ENCODE data around the gene ATP6V0A1.

The ATP6V0A1 gene

GRCh38 chr17:42460371-42460770, 1.7 kb downstream of the ATP6V0A1 start:
- POLR2A ChIA-PET: interaction anchor here (0.7 kb wide), 1 partner anchor 78 kb away, joined by 3 read pairs; no protein-coding TSS in a partner anchor
- Histone ChIP-seq H3K27ac (ENCODE audit: insufficient read depth in 1 of 2, low read depth in 1 of 2, low read length in 2 of 2, poor library complexity in 1 of 2, severe bottlenecking in 2 of 2) (peak overlapping the region in 1 of 2 experiments; percentile 62), H3K4me3 (ENCODE audit: control insufficient read depth in 1 of 7, extremely low read depth in 1 of 7, insufficient read depth in 4 of 7, low read depth in 2 of 7, low read length in 6 of 7) (peak overlapping the region in 6 of 7 experiments; percentile 20 to 95 (median 76))

DNA sequence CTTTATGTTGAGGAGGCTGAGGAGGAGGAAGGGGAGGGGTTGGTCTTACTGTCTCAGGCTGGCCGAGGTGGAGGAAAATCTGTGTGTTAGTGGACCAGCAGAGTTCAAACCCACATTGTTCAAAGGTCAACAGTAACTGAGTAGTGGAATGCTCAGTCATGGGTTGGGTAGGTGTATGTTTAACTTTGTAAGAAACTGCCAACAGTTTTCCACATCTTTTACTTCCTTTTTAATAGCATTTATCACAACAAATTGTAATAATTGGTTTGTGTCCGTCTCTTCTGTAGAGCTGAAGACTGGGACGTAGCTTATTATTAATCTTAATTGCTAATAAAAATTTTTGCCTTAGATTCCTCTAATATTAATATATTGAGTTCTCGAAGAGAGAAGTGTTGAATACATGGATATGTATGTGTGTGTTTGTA, 5.3 kb downstream of the ATP6V0A1 start:
- Histone ChIP-seq H3K4me1 (ENCODE audit: control extremely low read depth in 1 of 4, control insufficient read depth in 4 of 4, insufficient read depth in 4 of 4, low read length in 3 of 4) (peaks cover 19 to 22% (median 21%) of the 10 kb centered on the region in 4 experiments), H3K27ac (ENCODE audit: insufficient read depth in 1 of 2, low read depth in 1 of 2, low read length in 2 of 2, poor library complexity in 1 of 2, severe bottlenecking in 2 of 2) (no peak overlapping the region), H3K27me3 (replicated peaks in 2 of 5; ENCODE audit: control insufficient read depth in 4 of 5, insufficient read depth in 5 of 5, low read length in 4 of 5) (no peaks in the 10 kb centered on the region), H3K4me3 (ENCODE audit: control insufficient read depth in 1 of 7, extremely low read depth in 1 of 7, insufficient read depth in 4 of 7, low read depth in 2 of 7, low read length in 6 of 7) (no peak overlapping the region), H3K36me3 (ENCODE audit: control insufficient read depth in 4 of 4, insufficient read depth in 4 of 4, low read length in 3 of 4) (peaks cover 5 to 38% (median 25%) of the 10 kb centered on the region in 4 experiments), H3K9me3 (ENCODE audit: control extremely low read depth in 1 of 5, control insufficient read depth in 4 of 5, insufficient read depth in 2 of 5, low read depth in 1 of 5, low read length in 4 of 5) (no peaks in the 10 kb centered on the region)
- POLR2A ChIA-PET: interaction anchor here (0.6 kb wide), 1 partner anchor 109 kb away, joined by 3 read pairs; no protein-coding TSS in a partner anchor
- CTCF ChIA-PET: interaction anchor here (0.7 to 7.6 kb wide), 6 partner anchors 9 to 152 kb away, joined by 3 to 40 read pairs (median 3); no protein-coding TSS in a partner anchor
- 71% methylated on average over 1 of the region's 4 CpGs for WGBS (ENCODE audit: insufficient coverage)
- no peak for DNase-seq

More at GRCh38 chr17:42460371-42460770, 1.7 kb downstream of the ATP6V0A1 start:
- H3K9me3 ChIP-seq (ENCODE audit: control extremely low read depth in 1 of 5, control insufficient read depth in 4 of 5, insufficient read depth in 2 of 5, low read depth in 1 of 5, low read length in 4 of 5): no peaks in the 10 kb centered on the region
- peaks cover 2 to 11% (median 10%) of the 10 kb centered on the region in 4 experiments for H3K36me3 ChIP-seq (ENCODE audit: control insufficient read depth in 4 of 4, insufficient read depth in 4 of 4, low read length in 3 of 4)
- DNase-seq: no peak
- H3K27me3 ChIP-seq (replicated peaks in 2 of 5; ENCODE audit: control insufficient read depth in 4 of 5, insufficient read depth in 5 of 5, low read length in 4 of 5): no peaks in the 10 kb centered on the region
- WGBS (ENCODE audit: insufficient coverage): 50% methylated on average over 1 of the region's 1 CpG
- peaks cover 37 to 56% (median 54%) of the 10 kb centered on the region in 4 experiments for H3K4me1 ChIP-seq (ENCODE audit: control extremely low read depth in 1 of 4, control insufficient read depth in 4 of 4, insufficient read depth in 4 of 4, low read length in 3 of 4)
- CTCF ChIA-PET: interaction anchor here (0.7 to 2.3 kb wide), 14 partner anchors 8 to 118 kb away, joined by 3 to 6 read pairs (median 3); no protein-coding TSS in a partner anchor

DNA sequence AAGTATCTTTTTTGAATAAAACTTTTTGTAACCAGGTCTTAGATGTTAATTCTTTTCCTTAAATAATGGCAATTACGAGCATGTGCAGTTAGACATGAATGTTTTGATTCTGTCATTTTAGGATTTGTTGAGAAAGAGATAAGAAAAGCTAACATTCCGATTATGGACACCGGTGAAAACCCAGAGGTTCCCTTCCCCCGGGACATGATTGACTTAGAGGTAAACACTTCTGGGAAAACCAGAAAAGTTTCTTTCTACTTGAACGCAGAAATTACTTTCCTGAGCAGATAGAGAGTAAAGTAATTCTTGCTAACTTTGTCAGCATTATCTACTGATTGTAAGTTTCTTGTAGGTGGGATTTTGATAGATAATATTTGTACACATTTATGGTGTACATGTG, 9.2 kb downstream of the ATP6V0A1 start:
- no peak for DNase-seq
- POLR2A ChIA-PET: interaction anchor here (0.6 kb wide), 1 partner anchor 13 kb away, joined by 3 read pairs; no protein-coding TSS in a partner anchor
- peaks cover 5 to 46% (median 30%) of the 10 kb centered on the region in 4 experiments for H3K36me3 ChIP-seq (ENCODE audit: control insufficient read depth in 4 of 4, insufficient read depth in 4 of 4, low read length in 3 of 4)
- CTCF ChIA-PET: interaction anchor here (7.6 kb wide), 1 partner anchor 28 kb away, joined by 40 read pairs; no protein-coding TSS in a partner anchor
- no peaks in the 10 kb centered on the region for H3K27me3 ChIP-seq (replicated peaks in 2 of 5; ENCODE audit: control insufficient read depth in 4 of 5, insufficient read depth in 5 of 5, low read length in 4 of 5)
- H3K27ac ChIP-seq (ENCODE audit: insufficient read depth in 1 of 2, low read depth in 1 of 2, low read length in 2 of 2, poor library complexity in 1 of 2, severe bottlenecking in 2 of 2): no peak overlapping the region
- H3K4me1 ChIP-seq (ENCODE audit: control extremely low read depth in 1 of 4, control insufficient read depth in 4 of 4, insufficient read depth in 4 of 4, low read length in 3 of 4): no peaks in the 10 kb centered on the region
- 94% methylated on average over 3 of the region's 5 CpGs for WGBS (ENCODE audit: insufficient coverage)
- no peak overlapping the region for H3K4me3 ChIP-seq (ENCODE audit: control insufficient read depth in 1 of 7, extremely low read depth in 1 of 7, insufficient read depth in 4 of 7, low read depth in 2 of 7, low read length in 6 of 7)
- no peaks in the 10 kb centered on the region for H3K9me3 ChIP-seq (ENCODE audit: control extremely low read depth in 1 of 5, control insufficient read depth in 4 of 5, insufficient read depth in 2 of 5, low read depth in 1 of 5, low read length in 4 of 5)

- DNase-seq: no peak
- Histone ChIP-seq H3K4me1 (ENCODE audit: control extremely low read depth in 1 of 4, control insufficient read depth in 4 of 4, insufficient read depth in 4 of 4, low read length in 3 of 4) (peaks cover 0 to 8% (median 2%) of the 10 kb centered on the region in 4 experiments), H3K27me3 (replicated peaks in 2 of 5; ENCODE audit: control insufficient read depth in 4 of 5, insufficient read depth in 5 of 5, low read length in 4 of 5) (no peaks in the 10 kb centered on the region), H3K27ac (ENCODE audit: insufficient read depth in 1 of 2, low read depth in 1 of 2, low read length in 2 of 2, poor library complexity in 1 of 2, severe bottlenecking in 2 of 2) (no peak overlapping the region), H3K4me3 (ENCODE audit: control insufficient read depth in 1 of 7, extremely low read depth in 1 of 7, insufficient read depth in 4 of 7, low read depth in 2 of 7, low read length in 6 of 7) (no peak overlapping the region), H3K9me3 (ENCODE audit: control extremely low read depth in 1 of 5, control insufficient read depth in 4 of 5, insufficient read depth in 2 of 5, low read depth in 1 of 5, low read length in 4 of 5) (no peaks in the 10 kb centered on the region), H3K36me3 (ENCODE audit: control insufficient read depth in 4 of 4, insufficient read depth in 4 of 4, low read length in 3 of 4) (peaks cover 14 to 49% (median 35%) of the 10 kb centered on the region in 4 experiments)
- 97% methylated on average over 3 of the region's 8 CpGs for WGBS (ENCODE audit: insufficient coverage)
- ChIA-PET CTCF (interaction anchor here (0.6 to 2.0 kb wide), 4 partner anchors 9 to 42 kb away, joined by 3 to 6 read pairs (median 4); no protein-coding TSS in a partner anchor), POLR2A (no interaction called here)
Measured at GRCh38 chr17:42472709-42473521, 14.2 kb downstream of the ATP6V0A1 start.

GRCh38 chr17:42474276-42474675, 15.6 kb downstream of the ATP6V0A1 start:
- Histone ChIP-seq H3K27ac (ENCODE audit: insufficient read depth in 1 of 2, low read depth in 1 of 2, low read length in 2 of 2, poor library complexity in 1 of 2, severe bottlenecking in 2 of 2) (no peak overlapping the region), H3K4me1 (ENCODE audit: control extremely low read depth in 1 of 4, control insufficient read depth in 4 of 4, insufficient read depth in 4 of 4, low read length in 3 of 4) (peaks cover 0 to 8% (median 2%) of the 10 kb centered on the region in 4 experiments), H3K9me3 (ENCODE audit: control extremely low read depth in 1 of 5, control insufficient read depth in 4 of 5, insufficient read depth in 2 of 5, low read depth in 1 of 5, low read length in 4 of 5) (no peaks in the 10 kb centered on the region), H3K27me3 (replicated peaks in 2 of 5; ENCODE audit: control insufficient read depth in 4 of 5, insufficient read depth in 5 of 5, low read length in 4 of 5) (no peaks in the 10 kb centered on the region), H3K4me3 (ENCODE audit: control insufficient read depth in 1 of 7, extremely low read depth in 1 of 7, insufficient read depth in 4 of 7, low read depth in 2 of 7, low read length in 6 of 7) (no peak overlapping the region), H3K36me3 (ENCODE audit: control insufficient read depth in 4 of 4, insufficient read depth in 4 of 4, low read length in 3 of 4) (peaks cover 13 to 50% (median 36%) of the 10 kb centered on the region in 4 experiments)
- ChIA-PET POLR2A (no interaction called here), CTCF (interaction anchor here (1.1 to 2.0 kb wide), 4 partner anchors 14 to 46 kb away, joined by 3 to 7 read pairs (median 4); no protein-coding TSS in a partner anchor)
- no peak for DNase-seq
- 98% methylated on average over 5 of the region's 6 CpGs for WGBS (ENCODE audit: insufficient coverage)

DNA sequence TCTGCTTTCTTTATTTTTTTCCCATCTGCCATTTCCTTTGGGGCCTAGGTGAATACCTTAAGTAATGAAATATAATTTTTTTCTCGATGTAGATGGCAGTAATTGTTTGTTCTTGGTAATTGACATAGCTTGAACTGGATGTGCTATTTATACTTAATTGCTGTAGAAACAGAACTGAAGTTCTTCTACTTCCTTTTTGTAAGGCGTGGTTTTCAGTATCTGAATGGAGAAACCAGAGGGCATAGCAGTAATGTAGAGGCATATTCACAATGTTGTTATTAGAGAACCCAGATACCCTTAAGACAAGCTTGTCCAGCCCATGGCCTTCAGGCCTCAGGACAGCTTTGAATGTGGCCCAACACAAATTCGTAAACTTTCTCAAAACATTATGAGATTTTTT, 16.4 kb downstream of the ATP6V0A1 start:
- ChIA-PET CTCF (interaction anchor here (1.1 to 2.0 kb wide), 4 partner anchors 10 to 47 kb away, joined by 3 to 7 read pairs (median 4); no protein-coding TSS in a partner anchor), POLR2A (interaction anchor here (1.0 kb wide), 1 partner anchor 12 kb away, joined by 3 read pairs; no protein-coding TSS in a partner anchor)
- no CpG with 5 or more reads among the region's 3 CpGs for WGBS (ENCODE audit: insufficient coverage)

More for the DNA sequence above, 16.4 kb downstream of the ATP6V0A1 start:
- H3K27ac ChIP-seq (ENCODE audit: insufficient read depth in 1 of 2, low read depth in 1 of 2, low read length in 2 of 2, poor library complexity in 1 of 2, severe bottlenecking in 2 of 2): no peak overlapping the region
- no peak overlapping the region for H3K4me3 ChIP-seq (ENCODE audit: control insufficient read depth in 1 of 7, extremely low read depth in 1 of 7, insufficient read depth in 4 of 7, low read depth in 2 of 7, low read length in 6 of 7)
- no peak for DNase-seq
- peaks cover 20 to 58% (median 40%) of the 10 kb centered on the region in 4 experiments for H3K36me3 ChIP-seq (ENCODE audit: control insufficient read depth in 4 of 4, insufficient read depth in 4 of 4, low read length in 3 of 4)
- no peaks in the 10 kb centered on the region for H3K27me3 ChIP-seq (replicated peaks in 2 of 5; ENCODE audit: control insufficient read depth in 4 of 5, insufficient read depth in 5 of 5, low read length in 4 of 5)
- peaks cover 0 to 8% (median 2%) of the 10 kb centered on the region in 4 experiments for H3K4me1 ChIP-seq (ENCODE audit: control extremely low read depth in 1 of 4, control insufficient read depth in 4 of 4, insufficient read depth in 4 of 4, low read length in 3 of 4)
- no peaks in the 10 kb centered on the region for H3K9me3 ChIP-seq (ENCODE audit: control extremely low read depth in 1 of 5, control insufficient read depth in 4 of 5, insufficient read depth in 2 of 5, low read depth in 1 of 5, low read length in 4 of 5)

Measured in common myeloid progenitor, CD34-positive (primary cell).